Gastroesophageal sphincter (tissue), 4 donors: Measurements from ENCODE around the gene DPM1. TPM values are rescaled to one million over a fixed set of nuclear protein-coding genes. Genes with fewer than 3 reads are reported as not detected.

ENCODE experiments used
- ATAC-seq: fragments of 150-250 bp; one replicate; pipeline ENCODE4 v1.9.1; 2016; ENCODE audit warnings: mild to moderate bottlenecking, moderate library complexity
- H3K27ac ChIP-seq, 4 donors: fragments of 200-600 bp; sonication (generic) in 3 of 4; 1 replicate in 3 of 4; 2 replicates in 1 of 4; pipeline ENCODE4 v1.5.1; 2016 to 2019
- H3K27me3 ChIP-seq: fragments of 200-600 bp; sonication (generic); one replicate; pipeline ENCODE4 v1.5.1; 2019
- H3K36me3 ChIP-seq, 2 donors: fragments of 200-600 bp; sonication (generic); one replicate each; pipeline ENCODE4 v1.5.1; 2019; ENCODE audit warnings: control low read depth in 1 of 2
- H3K4me1 ChIP-seq, 3 donors: fragments of 200-600 bp; sonication (generic); 1 replicate in 2 of 3; 2 replicates in 1 of 3; pipeline ENCODE4 v1.5.1; 2016 to 2019; ENCODE audit warnings: control low read depth in 2 of 3
- H3K4me3 ChIP-seq, 2 donors: fragments of 200-600 bp; sonication (generic); one replicate each; pipeline ENCODE4 v1.5.1; 2019; ENCODE audit warnings: mild to moderate bottlenecking in 1 of 2, moderate library complexity in 1 of 2
- H3K9me3 ChIP-seq, 3 donors: fragments of 200-600 bp; sonication (generic); one replicate each; pipeline ENCODE4 v1.5.1; 2017 to 2019; ENCODE audit warnings: control low read depth in 2 of 3
- EP300 ChIP-seq: sonication (generic); formaldehyde crosslinking; IDR thresholded peaks from one replicate; pipeline ENCODE4 v1.6.1; 2017; ENCODE audit warnings: antibody characterized with exemption, mild to moderate bottlenecking
- POLR2A ChIP-seq, 2 donors: fragments of 450-650 bp; IDR thresholded peaks; one replicate each; pipeline ENCODE4 v1.6.1; 2017; ENCODE audit warnings: antibody characterized with exemption in 2 of 2, mild to moderate bottlenecking in 2 of 2, moderate library complexity in 1 of 2
- POLR2AphosphoS5 ChIP-seq: sonication (generic); formaldehyde crosslinking; IDR thresholded peaks from one replicate; pipeline ENCODE4 v1.6.1; 2017; ENCODE audit warnings: antibody characterized with exemption
- WGBS, 2 donors: methylation state at CpG; one replicate each; pipeline ENCODE4 v1.1.5; 2018; ENCODE audit warnings: low coverage in 1 of 2; 5-methylcytosine and 5-hydroxymethylcytosine counted together
- total RNA-seq, 4 donors: library from RNA; depleted of rRNA; stranded (reverse); fragments of >200 nt; gene quantifications; one replicate each; pipeline ENCODE4 v1.1.0, GENCODE V29; 2016
- TF ChIP-seq, protein P1 (sequence below), 4 experiments: fragments of 200-600 bp in 2 of 4; fragments of 450-650 bp in 2 of 4; sonication (generic) in 1 of 4; IDR thresholded peaks; one replicate each; pipeline ENCODE4 v1.5.1; 2017 to 2019; ENCODE audit warnings: antibody characterized with exemption in 4 of 4, mild to moderate bottlenecking in 2 of 4, moderate library complexity in 2 of 4

The DPM1 gene
- total RNA-seq, 4 donors from 2014 or later = 35.2 to 63.0 (median 43.5) TPM

DNA sequence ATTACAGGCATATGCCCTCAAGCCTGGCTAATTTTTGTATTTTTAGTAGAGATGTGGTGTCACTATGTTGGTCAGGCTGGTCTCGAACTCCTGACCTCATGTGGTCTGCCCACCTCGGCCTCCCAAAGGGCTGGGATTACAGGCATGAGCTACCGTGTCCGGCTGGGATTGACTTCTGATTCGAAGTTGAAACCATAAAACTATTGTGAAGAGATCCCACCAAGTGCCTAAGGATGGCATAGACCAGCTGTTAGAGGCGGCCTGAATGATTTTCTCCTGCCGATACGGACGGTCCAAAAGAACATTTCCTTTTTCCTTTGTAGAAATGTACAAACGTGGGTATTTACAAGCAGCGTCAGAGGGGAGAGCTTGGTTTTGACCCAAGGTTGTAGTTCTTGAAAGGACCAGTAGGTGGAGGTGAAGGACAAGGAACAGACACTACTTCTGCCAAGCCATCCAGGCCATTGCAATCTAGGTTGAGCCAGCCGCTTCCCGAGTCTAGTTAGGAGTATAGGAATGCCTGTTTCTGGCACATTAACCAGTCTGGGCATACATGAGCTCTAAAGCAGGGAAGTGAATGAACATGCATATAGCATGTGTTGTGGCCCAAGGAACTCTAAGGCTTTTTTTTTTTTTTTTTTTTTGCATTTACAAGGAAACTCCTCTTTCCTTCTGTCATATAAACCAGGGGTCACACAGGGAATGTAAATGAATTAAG is 29.3 kb upstream of the DPM1 start:
- Histone ChIP-seq H3K4me1 (peaks cover 0 to 7% (median 0%) of the 10 kb centered on the region in 3 donors), H3K4me3 (no peak overlapping the region), H3K36me3 (no peaks in the 10 kb centered on the region), H3K27ac (no peak overlapping the region), H3K27me3 (peaks cover 69% of the 10 kb centered on the region), H3K9me3 (no peaks in the 10 kb centered on the region)
- ATAC-seq = peak; percentile 95
- WGBS, 2 donors = 2 to 5% methylated on average over 4 to 8 of the region's 13 CpGs
- TF ChIP-seq EP300 = no peak
- TF ChIP-seq, protein P1, sequence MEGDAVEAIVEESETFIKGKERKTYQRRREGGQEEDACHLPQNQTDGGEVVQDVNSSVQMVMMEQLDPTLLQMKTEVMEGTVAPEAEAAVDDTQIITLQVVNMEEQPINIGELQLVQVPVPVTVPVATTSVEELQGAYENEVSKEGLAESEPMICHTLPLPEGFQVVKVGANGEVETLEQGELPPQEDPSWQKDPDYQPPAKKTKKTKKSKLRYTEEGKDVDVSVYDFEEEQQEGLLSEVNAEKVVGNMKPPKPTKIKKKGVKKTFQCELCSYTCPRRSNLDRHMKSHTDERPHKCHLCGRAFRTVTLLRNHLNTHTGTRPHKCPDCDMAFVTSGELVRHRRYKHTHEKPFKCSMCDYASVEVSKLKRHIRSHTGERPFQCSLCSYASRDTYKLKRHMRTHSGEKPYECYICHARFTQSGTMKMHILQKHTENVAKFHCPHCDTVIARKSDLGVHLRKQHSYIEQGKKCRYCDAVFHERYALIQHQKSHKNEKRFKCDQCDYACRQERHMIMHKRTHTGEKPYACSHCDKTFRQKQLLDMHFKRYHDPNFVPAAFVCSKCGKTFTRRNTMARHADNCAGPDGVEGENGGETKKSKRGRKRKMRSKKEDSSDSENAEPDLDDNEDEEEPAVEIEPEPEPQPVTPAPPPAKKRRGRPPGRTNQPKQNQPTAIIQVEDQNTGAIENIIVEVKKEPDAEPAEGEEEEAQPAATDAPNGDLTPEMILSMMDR (IDR thresholded peaks at IDR 0.05) = peak; percentile 88 to 96 (median 90)

DNA sequence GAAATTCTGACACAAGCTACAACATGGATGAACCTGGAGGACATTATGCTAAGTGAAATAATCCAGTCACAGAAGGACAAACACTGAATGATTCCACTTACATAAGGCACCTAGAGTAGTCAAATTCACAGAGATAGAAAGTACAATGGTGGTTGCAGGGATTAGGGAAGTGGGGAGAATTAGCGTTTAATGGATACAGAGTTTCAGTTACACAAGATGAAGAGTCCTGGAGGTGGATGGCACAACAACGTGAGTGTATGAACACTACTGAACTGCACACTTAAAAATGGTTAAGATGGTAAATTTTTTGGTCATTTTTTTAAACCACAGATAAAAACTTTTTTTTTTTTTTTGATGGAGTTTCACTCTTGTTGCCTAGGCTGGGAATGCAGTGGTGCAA is 25.0 kb upstream of the DPM1 start:
- no peak overlapping the region for H3K4me3 ChIP-seq
- TF ChIP-seq POLR2A (IDR thresholded peaks at IDR 0.05) (no peak), POLR2AphosphoS5 (no peak), EP300 (no peak)
- TF ChIP-seq, protein P1 (IDR thresholded peaks at IDR 0.05) = no peak
- peaks cover 0 to 14% (median 0%) of the 10 kb centered on the region in 3 donors for H3K4me1 ChIP-seq
- no peaks in the 10 kb centered on the region for H3K36me3 ChIP-seq
- no peak overlapping the region for H3K27ac ChIP-seq
- WGBS, 2 donors = 44 to 71% methylated on average over 2 of the region's 2 CpGs
- peaks cover 77% of the 10 kb centered on the region for H3K27me3 ChIP-seq
- H3K9me3 ChIP-seq = no peaks in the 10 kb centered on the region
- no peak for ATAC-seq

DNA sequence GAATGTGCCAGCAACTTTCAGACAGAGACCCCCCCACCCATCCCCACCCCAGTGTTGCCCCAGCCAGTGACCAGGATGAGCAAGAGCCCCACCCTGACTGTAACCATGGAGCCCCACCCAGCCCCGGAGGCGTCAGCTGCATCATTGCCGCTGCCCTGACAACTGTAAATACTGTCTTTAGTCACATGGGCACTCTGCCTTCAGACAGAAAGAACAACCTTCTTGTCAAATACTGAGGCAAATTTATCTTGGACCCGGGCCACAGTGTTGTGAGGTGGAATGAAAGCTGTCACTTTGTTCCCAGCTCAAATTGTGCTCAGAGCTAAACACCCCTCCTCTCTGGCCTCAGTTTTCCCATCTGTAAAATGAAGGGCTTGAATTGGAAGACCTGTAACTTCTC is 24.0 kb upstream of the DPM1 start:
- Histone ChIP-seq H3K9me3 (no peaks in the 10 kb centered on the region), H3K4me1 (peaks cover 0 to 8% (median 0%) of the 10 kb centered on the region in 3 donors), H3K4me3 (no peak overlapping the region), H3K27me3 (peaks cover 87% of the 10 kb centered on the region), H3K36me3 (no peaks in the 10 kb centered on the region), H3K27ac (no peak overlapping the region)
- 13 to 22% methylated on average over 3 to 4 of the region's 4 CpGs for WGBS, 2 donors
- TF ChIP-seq POLR2A (IDR thresholded peaks at IDR 0.05) = no peak
- no peak for TF ChIP-seq EP300
- TF ChIP-seq POLR2AphosphoS5 = no peak
- TF ChIP-seq, protein P1 (IDR thresholded peaks at IDR 0.05) = no peak
- no peak for ATAC-seq

DNA sequence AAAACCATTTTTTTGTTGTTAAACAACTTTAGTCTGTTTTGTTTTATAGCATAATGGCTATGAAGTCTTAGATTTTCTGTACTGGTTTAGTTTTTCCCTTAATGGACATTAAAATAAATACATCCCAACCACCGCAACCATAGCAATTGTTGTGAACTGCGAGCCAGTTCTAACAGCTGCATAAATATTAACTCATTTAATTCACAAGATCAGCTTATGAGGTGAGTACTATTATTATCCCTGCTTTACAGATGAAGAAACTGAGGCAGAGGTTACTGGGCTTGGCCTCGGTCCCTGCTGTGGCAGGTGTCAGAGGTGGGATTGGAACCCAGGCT is 23.3 kb upstream of the DPM1 start:
- Histone ChIP-seq H3K27ac (no peak overlapping the region), H3K9me3 (no peaks in the 10 kb centered on the region), H3K4me3 (no peak overlapping the region), H3K36me3 (no peaks in the 10 kb centered on the region), H3K4me1 (peaks cover 0 to 8% (median 0%) of the 10 kb centered on the region in 3 donors), H3K27me3 (peaks cover 93% of the 10 kb centered on the region)
- no peak for ATAC-seq
- 78 to 100% methylated on average over 1 to 3 of the region's 3 CpGs for WGBS, 2 donors
- TF ChIP-seq POLR2AphosphoS5 (no peak), EP300 (no peak), POLR2A (IDR thresholded peaks at IDR 0.05) (no peak)
- TF ChIP-seq, protein P1 (IDR thresholded peaks at IDR 0.05) = no peak
